Measurements from ENCODE around the gene CRYBA4. TPM values are rescaled to one million over a fixed set of nuclear protein-coding genes. Genes with fewer than 3 reads are reported as not detected.

CRYBA4 gene
- total and polyA plus RNA-seq, 2 experiments from 2014 or later: 1.5 TPM; not detected in 1

GRCh38 chr22:26642465-26643417, 21.0 kb downstream of the CRYBA4 start (continued):
- TF ChIP-seq ZNF462 (CRISPR knock-in tag; IDR thresholded peaks at IDR 0.05) (0 out of 2 replicates have a peak, but pooled peaks have one; percentile 19), CTCF (conservative IDR thresholded peaks at IDR 0.05; ENCODE audit: low read depth in 2 of 2) (peak; percentile 48)

GRCh38 chr22:26643418-26644100, 21.8 kb downstream of the CRYBA4 start:
- Mint-ChIP-seq H3K36me3 (ENCODE audit: low read depth) (no peaks in the 10 kb centered on the region), H3K4me3 (peak overlapping the region; percentile 67), H3K9me3 (no peaks in the 10 kb centered on the region), H3K27ac (peak overlapping the region; percentile 90), H3K27me3 (ENCODE audit: insufficient read depth, low read depth, poor library complexity) (peaks cover 32% of the 10 kb centered on the region), H3K4me1 (peaks cover 83% of the 10 kb centered on the region)
- H3K27ac ChIP-seq (ENCODE audit: low read depth): peak overlapping the region; percentile 99
- no peaks in the 10 kb centered on the region for H3K9me2 ChIP-seq (ENCODE audit: insufficient read depth)
- H3K79me2 ChIP-seq (replicated peaks; ENCODE audit: insufficient read depth): no peaks in the 10 kb centered on the region
- H3F3A ChIP-seq (replicated peaks; ENCODE audit: low read depth): peaks cover 28% of the 10 kb centered on the region
- no peaks in the 10 kb centered on the region for H4K20me1 ChIP-seq (replicated peaks; ENCODE audit: insufficient read depth)
- ATAC-seq: no peak
- H3K36me3 ChIP-seq (ENCODE audit: insufficient read depth): no peaks in the 10 kb centered on the region
- peak; percentile 32 for DNase-seq (ENCODE audit: low spot score)
- peak overlapping the region; percentile 74 for H3K4me2 ChIP-seq
- no peaks in the 10 kb centered on the region for H3K27me3 ChIP-seq (ENCODE audit: insufficient read depth)
- no peak overlapping the region for H2AFZ ChIP-seq
- peaks cover 87% of the 10 kb centered on the region for H3K4me1 ChIP-seq (ENCODE audit: insufficient read depth)
- H3K4me3 ChIP-seq: peak overlapping the region; percentile 34; the same call in 1 of the 2 replicates
- TF ChIP-seq ZNF114 (CRISPR knock-in tag; IDR thresholded peaks at IDR 0.05): no peak
- no peak for TF ChIP-seq CREB1 (CRISPR knock-in tag; IDR thresholded peaks at IDR 0.05; ENCODE audit: low read depth)
- TF ChIP-seq ETS1 (IDR thresholded peaks at IDR 0.05): no peak
- TF ChIP-seq STAT1 (IDR thresholded peaks at IDR 0.05; ENCODE audit: unreplicated experiment): no peak
- TF ChIP-seq NANOG (IDR thresholded peaks at IDR 0.05; ENCODE audit: borderline replicate concordance): no peak

Data from GM23338 (cell line).